Keratinocyte (primary cell): Measurements from ENCODE around the gene LCE3B.

Experiments used
- EZH2 ChIP-seq: IDR thresholded peaks from one replicate; pipeline ENCODE4 v1.6.1; 2012; ENCODE audit warnings: inconsistent platforms, mild to moderate bottlenecking, low read length, moderate library complexity
- TF ChIP-seq, protein P1 (sequence below), 3 experiments: IDR thresholded peaks in 1 of 3; conservative IDR thresholded peaks in 1 of 3; optimal IDR thresholded peaks in 1 of 3; 2 replicates in 2 of 3; 3 replicates in 1 of 3; pipeline versions ENCODE3 to v1.5.1; 2011; ENCODE audit warnings: low read length in 3 of 3, mild to moderate bottlenecking in 3 of 3, moderate library complexity in 2 of 3, control low read depth in 1 of 3, inconsistent platforms in 1 of 3; ENCODE audit not compliant: insufficient read depth in 2 of 3; ENCODE audit errors: extremely low read depth in 1 of 3

DNA sequence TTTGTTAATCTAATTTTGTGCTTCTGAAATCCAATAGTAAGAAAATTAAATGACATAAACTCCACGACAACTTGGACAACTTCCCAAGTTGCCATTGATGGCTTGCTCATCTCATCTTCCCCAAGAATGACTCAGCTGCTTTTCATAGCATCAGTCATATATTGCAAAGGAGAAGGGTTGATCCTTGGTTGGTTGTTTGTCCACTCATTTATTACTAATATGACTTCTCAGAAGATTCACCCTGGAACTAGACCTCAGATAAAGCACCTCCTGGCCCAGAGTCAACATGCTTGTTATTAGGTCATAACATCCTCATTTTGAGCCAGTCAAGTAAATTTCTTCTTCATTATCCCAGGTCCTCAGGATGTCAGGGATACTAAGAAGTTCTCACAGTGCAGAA, 31.0 kb upstream of the LCE3B start:
- TF ChIP-seq, protein P1, sequence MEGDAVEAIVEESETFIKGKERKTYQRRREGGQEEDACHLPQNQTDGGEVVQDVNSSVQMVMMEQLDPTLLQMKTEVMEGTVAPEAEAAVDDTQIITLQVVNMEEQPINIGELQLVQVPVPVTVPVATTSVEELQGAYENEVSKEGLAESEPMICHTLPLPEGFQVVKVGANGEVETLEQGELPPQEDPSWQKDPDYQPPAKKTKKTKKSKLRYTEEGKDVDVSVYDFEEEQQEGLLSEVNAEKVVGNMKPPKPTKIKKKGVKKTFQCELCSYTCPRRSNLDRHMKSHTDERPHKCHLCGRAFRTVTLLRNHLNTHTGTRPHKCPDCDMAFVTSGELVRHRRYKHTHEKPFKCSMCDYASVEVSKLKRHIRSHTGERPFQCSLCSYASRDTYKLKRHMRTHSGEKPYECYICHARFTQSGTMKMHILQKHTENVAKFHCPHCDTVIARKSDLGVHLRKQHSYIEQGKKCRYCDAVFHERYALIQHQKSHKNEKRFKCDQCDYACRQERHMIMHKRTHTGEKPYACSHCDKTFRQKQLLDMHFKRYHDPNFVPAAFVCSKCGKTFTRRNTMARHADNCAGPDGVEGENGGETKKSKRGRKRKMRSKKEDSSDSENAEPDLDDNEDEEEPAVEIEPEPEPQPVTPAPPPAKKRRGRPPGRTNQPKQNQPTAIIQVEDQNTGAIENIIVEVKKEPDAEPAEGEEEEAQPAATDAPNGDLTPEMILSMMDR (optimal IDR thresholded peaks at IDR 0.05 in 1 of 3, IDR thresholded peaks at IDR 0.05 in 1 of 3, conservative IDR thresholded peaks at IDR 0.05 in 1 of 3; ENCODE audit: extremely low read depth in 1 of 3, insufficient read depth in 2 of 3, low read length in 3 of 3), result no peak
- TF ChIP-seq EZH2, result no peak
